ENCODE data around the gene ABCG1.

DNA sequence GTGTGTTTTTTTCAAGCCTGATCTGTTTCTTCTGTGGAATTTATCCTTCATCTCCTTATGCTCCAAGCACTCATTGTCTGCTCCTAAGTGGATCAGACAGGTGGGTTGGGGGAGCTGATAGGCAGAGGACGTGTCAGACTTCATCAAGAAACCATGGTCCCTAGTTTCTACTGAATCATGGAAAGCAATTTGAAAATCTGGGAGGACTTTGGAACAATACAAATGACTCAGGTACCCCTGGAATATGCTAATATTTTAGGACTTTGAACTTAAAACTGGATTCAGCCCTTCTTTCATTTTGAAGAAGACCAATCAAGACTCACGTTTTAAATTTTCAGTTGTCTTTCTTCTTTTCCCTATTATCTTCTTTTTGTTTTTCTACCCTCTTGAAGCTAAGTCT, 7.7 kb downstream of the ABCG1 start:
- TF ChIP-seq, protein P1, sequence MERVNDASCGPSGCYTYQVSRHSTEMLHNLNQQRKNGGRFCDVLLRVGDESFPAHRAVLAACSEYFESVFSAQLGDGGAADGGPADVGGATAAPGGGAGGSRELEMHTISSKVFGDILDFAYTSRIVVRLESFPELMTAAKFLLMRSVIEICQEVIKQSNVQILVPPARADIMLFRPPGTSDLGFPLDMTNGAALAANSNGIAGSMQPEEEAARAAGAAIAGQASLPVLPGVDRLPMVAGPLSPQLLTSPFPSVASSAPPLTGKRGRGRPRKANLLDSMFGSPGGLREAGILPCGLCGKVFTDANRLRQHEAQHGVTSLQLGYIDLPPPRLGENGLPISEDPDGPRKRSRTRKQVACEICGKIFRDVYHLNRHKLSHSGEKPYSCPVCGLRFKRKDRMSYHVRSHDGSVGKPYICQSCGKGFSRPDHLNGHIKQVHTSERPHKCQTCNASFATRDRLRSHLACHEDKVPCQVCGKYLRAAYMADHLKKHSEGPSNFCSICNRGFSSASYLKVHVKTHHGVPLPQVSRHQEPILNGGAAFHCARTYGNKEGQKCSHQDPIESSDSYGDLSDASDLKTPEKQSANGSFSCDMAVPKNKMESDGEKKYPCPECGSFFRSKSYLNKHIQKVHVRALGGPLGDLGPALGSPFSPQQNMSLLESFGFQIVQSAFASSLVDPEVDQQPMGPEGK (CRISPR knock-in tag; IDR thresholded peaks at IDR 0.05; ENCODE audit: borderline replicate concordance): no peak
- TF ChIP-seq ESRRG (CRISPR knock-in tag; IDR thresholded peaks at IDR 0.05): no peak
- TF ChIP-seq, protein P2, sequence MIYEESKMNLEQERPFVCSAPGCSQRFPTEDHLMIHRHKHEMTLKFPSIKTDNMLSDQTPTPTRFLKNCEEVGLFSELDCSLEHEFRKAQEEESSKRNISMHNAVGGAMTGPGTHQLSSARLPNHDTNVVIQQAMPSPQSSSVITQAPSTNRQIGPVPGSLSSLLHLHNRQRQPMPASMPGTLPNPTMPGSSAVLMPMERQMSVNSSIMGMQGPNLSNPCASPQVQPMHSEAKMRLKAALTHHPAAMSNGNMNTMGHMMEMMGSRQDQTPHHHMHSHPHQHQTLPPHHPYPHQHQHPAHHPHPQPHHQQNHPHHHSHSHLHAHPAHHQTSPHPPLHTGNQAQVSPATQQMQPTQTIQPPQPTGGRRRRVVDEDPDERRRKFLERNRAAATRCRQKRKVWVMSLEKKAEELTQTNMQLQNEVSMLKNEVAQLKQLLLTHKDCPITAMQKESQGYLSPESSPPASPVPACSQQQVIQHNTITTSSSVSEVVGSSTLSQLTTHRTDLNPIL (CRISPR knock-in tag; IDR thresholded peaks at IDR 0.05; ENCODE audit: low read depth): no peak
- TF ChIP-seq TOX (CRISPR knock-in tag; IDR thresholded peaks at IDR 0.05; ENCODE audit: borderline replicate concordance): no peak
- TF ChIP-seq ZFP30 (CRISPR knock-in tag; IDR thresholded peaks at IDR 0.05): no peak
- TF ChIP-seq ARNTL (CRISPR knock-in tag; IDR thresholded peaks at IDR 0.05; ENCODE audit: borderline replicate concordance, low read depth): no peak
- no peak for TF ChIP-seq PPARA (CRISPR knock-in tag; IDR thresholded peaks at IDR 0.05; ENCODE audit: borderline replicate concordance)
- no peak for TF ChIP-seq ZFP3 (CRISPR knock-in tag; IDR thresholded peaks at IDR 0.05)
- no peak for TF ChIP-seq ZC3H10 (CRISPR knock-in tag; IDR thresholded peaks at IDR 0.05)
- no peak for TF ChIP-seq TCF4 (CRISPR knock-in tag; IDR thresholded peaks at IDR 0.05; ENCODE audit: borderline replicate concordance)
- TF ChIP-seq, protein P3, sequence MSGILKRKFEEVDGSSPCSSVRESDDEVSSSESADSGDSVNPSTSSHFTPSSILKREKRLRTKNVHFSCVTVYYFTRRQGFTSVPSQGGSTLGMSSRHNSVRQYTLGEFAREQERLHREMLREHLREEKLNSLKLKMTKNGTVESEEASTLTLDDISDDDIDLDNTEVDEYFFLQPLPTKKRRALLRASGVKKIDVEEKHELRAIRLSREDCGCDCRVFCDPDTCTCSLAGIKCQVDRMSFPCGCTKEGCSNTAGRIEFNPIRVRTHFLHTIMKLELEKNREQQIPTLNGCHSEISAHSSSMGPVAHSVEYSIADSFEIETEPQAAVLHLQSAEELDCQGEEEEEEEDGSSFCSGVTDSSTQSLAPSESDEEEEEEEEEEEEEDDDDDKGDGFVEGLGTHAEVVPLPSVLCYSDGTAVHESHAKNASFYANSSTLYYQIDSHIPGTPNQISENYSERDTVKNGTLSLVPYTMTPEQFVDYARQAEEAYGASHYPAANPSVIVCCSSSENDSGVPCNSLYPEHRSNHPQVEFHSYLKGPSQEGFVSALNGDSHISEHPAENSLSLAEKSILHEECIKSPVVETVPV (CRISPR knock-in tag; IDR thresholded peaks at IDR 0.05): no peak
- no peak for TF ChIP-seq RARB (CRISPR knock-in tag; IDR thresholded peaks at IDR 0.05)
- no peak for TF ChIP-seq BACH2 (CRISPR knock-in tag; IDR thresholded peaks at IDR 0.05; ENCODE audit: borderline replicate concordance)

Measured in SK-N-SH treated with all-trans-retinoic acid at 6 μM for 48 hours (cell line).